ENCODE results near the gene HMCN2.

DNA sequence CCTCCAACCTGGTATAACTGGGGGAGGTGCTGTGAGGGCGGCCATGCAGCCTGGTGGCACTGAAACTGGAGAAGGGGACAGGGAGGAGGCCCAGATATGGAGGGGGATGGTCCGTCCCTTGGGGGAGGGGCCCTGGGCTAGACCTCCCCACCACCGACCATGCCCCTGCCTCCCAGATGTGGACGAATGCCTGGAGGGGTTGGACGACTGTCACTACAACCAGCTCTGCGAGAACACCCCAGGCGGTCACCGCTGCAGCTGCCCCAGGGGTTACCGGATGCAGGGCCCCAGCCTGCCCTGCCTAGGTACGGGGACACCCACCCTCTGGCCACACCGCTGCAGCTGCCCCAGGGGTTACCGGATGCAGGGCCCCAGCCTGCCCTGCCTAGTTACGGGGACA, 163.8 kb downstream of the HMCN2 start:
- TF ChIP-seq, protein P1, sequence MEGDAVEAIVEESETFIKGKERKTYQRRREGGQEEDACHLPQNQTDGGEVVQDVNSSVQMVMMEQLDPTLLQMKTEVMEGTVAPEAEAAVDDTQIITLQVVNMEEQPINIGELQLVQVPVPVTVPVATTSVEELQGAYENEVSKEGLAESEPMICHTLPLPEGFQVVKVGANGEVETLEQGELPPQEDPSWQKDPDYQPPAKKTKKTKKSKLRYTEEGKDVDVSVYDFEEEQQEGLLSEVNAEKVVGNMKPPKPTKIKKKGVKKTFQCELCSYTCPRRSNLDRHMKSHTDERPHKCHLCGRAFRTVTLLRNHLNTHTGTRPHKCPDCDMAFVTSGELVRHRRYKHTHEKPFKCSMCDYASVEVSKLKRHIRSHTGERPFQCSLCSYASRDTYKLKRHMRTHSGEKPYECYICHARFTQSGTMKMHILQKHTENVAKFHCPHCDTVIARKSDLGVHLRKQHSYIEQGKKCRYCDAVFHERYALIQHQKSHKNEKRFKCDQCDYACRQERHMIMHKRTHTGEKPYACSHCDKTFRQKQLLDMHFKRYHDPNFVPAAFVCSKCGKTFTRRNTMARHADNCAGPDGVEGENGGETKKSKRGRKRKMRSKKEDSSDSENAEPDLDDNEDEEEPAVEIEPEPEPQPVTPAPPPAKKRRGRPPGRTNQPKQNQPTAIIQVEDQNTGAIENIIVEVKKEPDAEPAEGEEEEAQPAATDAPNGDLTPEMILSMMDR (IDR thresholded peaks at IDR 0.05): no peak
- TF ChIP-seq MXI1 (IDR thresholded peaks at IDR 0.05; ENCODE audit: low read depth, low read length) (no peak), NFIC (IDR thresholded peaks at IDR 0.05; ENCODE audit: borderline replicate concordance) (no peak), SMC3 (IDR thresholded peaks at IDR 0.05; ENCODE audit: low read depth, low read length) (no peak)
- TF ChIP-seq, protein P2, sequence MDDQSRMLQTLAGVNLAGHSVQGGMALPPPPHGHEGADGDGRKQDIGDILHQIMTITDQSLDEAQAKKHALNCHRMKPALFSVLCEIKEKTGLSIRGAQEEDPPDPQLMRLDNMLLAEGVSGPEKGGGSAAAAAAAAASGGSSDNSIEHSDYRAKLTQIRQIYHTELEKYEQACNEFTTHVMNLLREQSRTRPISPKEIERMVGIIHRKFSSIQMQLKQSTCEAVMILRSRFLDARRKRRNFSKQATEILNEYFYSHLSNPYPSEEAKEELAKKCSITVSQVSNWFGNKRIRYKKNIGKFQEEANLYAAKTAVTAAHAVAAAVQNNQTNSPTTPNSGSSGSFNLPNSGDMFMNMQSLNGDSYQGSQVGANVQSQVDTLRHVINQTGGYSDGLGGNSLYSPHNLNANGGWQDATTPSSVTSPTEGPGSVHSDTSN (IDR thresholded peaks at IDR 0.05): no peak
